Naive thymus-derived CD8-positive, alpha-beta T cell (primary cell): ENCODE results near the gene CNRIP1. TPM values are rescaled to one million over a fixed set of nuclear protein-coding genes. Genes with fewer than 3 reads are reported as not detected.
A peak's percentile ranks its signal among the peaks of the same experiment; 100 is the strongest.

ENCODE experiments used
- ATAC-seq, 2 donors: fragments of 150-1000 bp; cut with Tn5 transposase in 1 of 2; sonication (Bioruptor Pico), chemical (Tn5 transposase) in 1 of 2; 1 replicate in 1 of 2; 2 replicates in 1 of 2; pipeline ENCODE4 v1.10.0; 2021; ENCODE audit warnings: mild to moderate bottlenecking in 2 of 2, moderate library complexity in 2 of 2
- POLR2A ChIA-PET: fragments of 350-600 bp; sonication (Branson Sonifier 250); formaldehyde crosslinking; loops from one replicate; lab custom pipeline; 2021; ENCODE audit warnings: antibody characterized with exemption; lab: Charles Lee
- DNase-seq, 10 donors: peaks; one replicate each; pipeline versions ENCODE4 v3.0.0 to v3.0.0-alpha.2; 2020 to 2022
- H3K27ac Mint-ChIP-seq, 10 donors: one replicate each; pipeline ENCODE4 v1.8.0; 2020 to 2022; ENCODE audit warnings: mild to moderate bottlenecking in 10 of 10, mixed read lengths in 10 of 10, moderate library complexity in 4 of 10, inconsistent platforms in 1 of 10
- H3K27me3 Mint-ChIP-seq, 5 donors: one replicate each; pipeline ENCODE4 v1.8.0; 2021 to 2022; ENCODE audit warnings: mixed read lengths in 5 of 5
- H3K36me3 Mint-ChIP-seq, 3 donors: one replicate each; pipeline ENCODE4 v1.8.0; 2020 to 2022; ENCODE audit warnings: mixed read lengths in 3 of 3, mild to moderate bottlenecking in 2 of 3, inconsistent platforms in 1 of 3
- H3K4me1 Mint-ChIP-seq, 4 donors: one replicate each; pipeline ENCODE4 v1.8.0; 2021 to 2022; ENCODE audit warnings: mixed read lengths in 4 of 4
- H3K4me3 Mint-ChIP-seq, 10 donors: one replicate each; pipeline ENCODE4 v1.8.0; 2020 to 2022; ENCODE audit warnings: mild to moderate bottlenecking in 10 of 10, mixed read lengths in 10 of 10, moderate library complexity in 6 of 10, inconsistent platforms in 1 of 10
- H3K9me3 Mint-ChIP-seq, 9 donors: one replicate each; pipeline ENCODE4 v1.8.0; 2020 to 2022; ENCODE audit warnings: mixed read lengths in 9 of 9, mild to moderate bottlenecking in 3 of 9, inconsistent platforms in 1 of 9, moderate library complexity in 1 of 9
- polyA plus RNA-seq, 3 donors: library from polyadenylated mRNA; unstranded; fragments of 300-500 nt; fragmentation: Illumina TruSeq; gene quantifications; one replicate each; pipeline ENCODE4 v1.2.3, GENCODE V29; 2021
- total RNA-seq, 8 experiments: library from RNA in 2 of 8; stranded (reverse) in 2 of 8; gene quantifications; one replicate each; pipeline ENCODE4 v1.2.3 and lab custom pipeline; 2021 to 2026

The CNRIP1 gene
- total and polyA plus RNA-seq, 5 experiments from 2014 or later: not detected

DNA sequence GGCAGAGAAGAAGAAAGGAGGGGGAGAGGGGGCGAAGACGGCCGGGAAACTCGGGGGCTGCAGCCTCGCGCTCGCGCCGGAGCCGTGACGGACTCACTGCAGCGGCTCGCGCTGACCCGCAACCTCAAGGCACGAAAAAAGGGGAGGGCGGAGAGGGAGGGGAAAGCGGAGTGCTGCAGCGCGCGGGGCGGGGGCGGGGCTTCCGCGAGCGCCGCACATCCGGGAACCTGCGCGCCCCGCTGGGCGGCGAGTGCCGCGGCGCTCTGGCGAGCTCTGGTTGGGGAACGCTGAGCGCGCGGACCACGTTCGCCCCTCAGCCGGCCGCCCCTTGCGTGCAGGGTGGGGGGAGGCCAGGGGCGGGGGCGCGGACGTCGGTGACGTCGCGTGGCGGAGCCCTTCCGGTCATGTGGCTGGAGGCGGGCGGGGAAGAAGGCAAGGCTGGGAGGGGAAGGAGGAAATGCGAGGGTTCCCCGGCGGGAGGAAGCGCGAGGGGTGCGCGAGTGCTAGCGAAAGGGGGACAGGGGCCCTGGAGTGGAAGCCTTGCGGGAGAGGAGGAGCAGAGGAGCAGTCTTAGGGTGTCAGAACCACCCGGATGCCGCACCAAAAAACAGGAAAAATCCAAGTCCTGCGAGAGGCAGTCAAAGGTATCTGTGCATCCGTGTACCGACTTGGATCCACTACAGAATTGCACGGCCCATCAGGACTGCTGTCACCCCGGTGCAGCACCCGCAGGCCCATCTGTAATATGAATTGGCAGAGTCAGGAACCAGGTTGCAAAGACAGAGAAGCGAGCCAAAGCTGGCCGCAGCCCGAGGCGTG, 67.1 kb downstream of the CNRIP1 start, which contains the start of gene PPP3R1:
TSS of gene PPP3R1 (minus strand) at position 133 of the 819 bp plus-strand sequence. CDS start 405 bp downstream, outside the sequence.
- POLR2A ChIA-PET: interaction anchor here (0.7 to 3.4 kb wide), 16 partner anchors 24 to 469 kb away, joined by 3 to 30 read pairs (median 4); partner anchors contain the start of genes APLF, FBXO48 and PNO1
- DNase-seq: peak; percentile 90 to 97 (median 94)
- H3K4me3 Mint-ChIP-seq: peak within 1 kb of the TSS; percentile 90 to 99 (median 98)
- peak; percentile 77 to 78 for ATAC-seq
- peak within 1 kb of the TSS; percentile 92 to 100 (median 97) for H3K27ac Mint-ChIP-seq
- H3K36me3 Mint-ChIP-seq: peaks cover 0 to 7% (median 0%) of the 10 kb centered on the region in 3 donors
- H3K27me3 Mint-ChIP-seq: peaks cover 0 to 2% (median 0%) of the 10 kb centered on the region in 5 donors
- no peaks in the 10 kb centered on the region for H3K9me3 Mint-ChIP-seq
- peaks cover 20 to 55% (median 47%) of the 10 kb centered on the region in 4 donors for H3K4me1 Mint-ChIP-seq

DNA sequence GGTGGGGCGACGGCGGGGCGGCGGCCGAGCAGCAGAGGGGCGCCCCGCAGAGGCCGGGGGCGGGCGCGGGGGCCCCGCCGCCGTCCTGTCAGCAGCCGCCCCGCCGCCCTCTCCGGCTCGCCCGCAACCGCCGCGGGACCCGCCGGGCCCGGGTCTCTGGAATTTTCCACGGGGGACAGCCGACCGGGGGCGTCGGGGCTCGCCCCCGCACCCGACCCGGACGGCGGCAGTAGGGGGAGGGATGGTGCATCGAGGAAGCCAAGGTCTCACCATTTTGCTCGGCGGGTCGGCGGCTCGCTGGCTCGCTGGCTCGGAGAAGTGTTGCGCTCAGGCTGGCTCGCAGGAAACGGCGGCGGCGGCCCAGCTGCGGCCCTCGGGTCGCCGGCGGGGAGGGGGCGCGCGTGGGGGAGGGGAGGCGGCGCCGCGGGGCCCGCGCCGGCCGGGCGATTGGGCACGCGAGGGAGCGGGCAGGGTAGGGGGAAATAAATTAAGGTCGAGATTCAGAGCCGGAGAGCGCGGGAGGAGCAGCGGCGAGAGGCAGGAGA, 67.8 kb downstream of the CNRIP1 start:
- H3K27me3 Mint-ChIP-seq: peaks cover 0 to 2% (median 0%) of the 10 kb centered on the region in 5 donors
- H3K27ac Mint-ChIP-seq: peak overlapping the region; percentile 87 to 100 (median 94)
- H3K4me1 Mint-ChIP-seq: peaks cover 19 to 54% (median 46%) of the 10 kb centered on the region in 4 donors
- peaks cover 0 to 7% (median 0%) of the 10 kb centered on the region in 3 donors for H3K36me3 Mint-ChIP-seq
- H3K4me3 Mint-ChIP-seq: peak overlapping the region; percentile 74 to 98 (median 94)
- POLR2A ChIA-PET: interaction anchor here (0.7 to 3.4 kb wide), 15 partner anchors 15 to 519 kb away, joined by 3 to 30 read pairs (median 4); partner anchors contain the start of genes APLF, FBXO48 and PNO1
- ATAC-seq (peak; percentile 4 to 12), DNase-seq (peak; percentile 22 to 66 (median 39))
- H3K9me3 Mint-ChIP-seq: no peaks in the 10 kb centered on the region

DNA sequence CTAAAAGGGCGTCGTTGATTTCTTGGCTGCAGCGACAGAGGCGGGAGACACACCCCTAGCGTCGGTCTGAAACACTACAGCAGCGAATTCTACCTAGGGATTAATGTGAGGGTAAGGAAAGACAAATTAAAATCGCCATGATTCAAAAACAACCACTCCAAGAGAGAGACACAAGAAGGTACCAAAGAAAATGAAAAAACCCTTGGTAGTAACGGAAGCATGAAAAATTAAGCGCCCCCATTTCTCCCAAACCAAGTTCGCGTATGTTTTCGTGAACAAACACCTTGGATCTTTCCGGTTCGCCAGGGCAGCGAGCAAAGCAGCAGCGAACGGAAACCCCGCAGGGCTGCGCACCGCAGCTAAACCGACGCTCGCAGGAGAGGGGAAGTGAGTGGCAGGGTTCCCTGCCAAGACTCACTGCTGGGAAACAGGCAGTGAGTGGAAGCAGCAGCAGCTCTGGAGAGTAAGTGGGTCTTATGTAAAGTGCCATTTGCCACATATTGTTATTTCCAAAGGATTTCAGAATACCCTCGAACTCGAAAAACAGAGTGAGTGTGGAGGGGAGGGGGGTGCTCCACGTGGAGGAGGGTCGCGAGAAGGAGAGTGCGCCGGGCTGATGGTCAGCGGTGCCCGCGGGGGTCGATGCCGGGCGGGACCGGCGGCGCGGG, 68.4 kb downstream of the CNRIP1 start:
- peaks cover 0 to 2% (median 0%) of the 10 kb centered on the region in 5 donors for H3K27me3 Mint-ChIP-seq
- H3K27ac Mint-ChIP-seq: peak overlapping the region in 8 of 10 donors; percentile 92 to 99 (median 94)
- no peaks in the 10 kb centered on the region for H3K9me3 Mint-ChIP-seq
- peaks cover 0 to 7% (median 0%) of the 10 kb centered on the region in 3 donors for H3K36me3 Mint-ChIP-seq
- peak; percentile 63 to 71 for ATAC-seq
- peak overlapping the region; percentile 84 to 98 (median 94) for H3K4me3 Mint-ChIP-seq
- POLR2A ChIA-PET: interaction anchor here (0.6 to 2.3 kb wide), 7 partner anchors 10 to 519 kb away, joined by 3 to 16 read pairs (median 5); no protein-coding TSS in a partner anchor
- DNase-seq: peak; percentile 52 to 89 (median 76)
- peaks cover 16 to 50% (median 44%) of the 10 kb centered on the region in 4 donors for H3K4me1 Mint-ChIP-seq

DNA sequence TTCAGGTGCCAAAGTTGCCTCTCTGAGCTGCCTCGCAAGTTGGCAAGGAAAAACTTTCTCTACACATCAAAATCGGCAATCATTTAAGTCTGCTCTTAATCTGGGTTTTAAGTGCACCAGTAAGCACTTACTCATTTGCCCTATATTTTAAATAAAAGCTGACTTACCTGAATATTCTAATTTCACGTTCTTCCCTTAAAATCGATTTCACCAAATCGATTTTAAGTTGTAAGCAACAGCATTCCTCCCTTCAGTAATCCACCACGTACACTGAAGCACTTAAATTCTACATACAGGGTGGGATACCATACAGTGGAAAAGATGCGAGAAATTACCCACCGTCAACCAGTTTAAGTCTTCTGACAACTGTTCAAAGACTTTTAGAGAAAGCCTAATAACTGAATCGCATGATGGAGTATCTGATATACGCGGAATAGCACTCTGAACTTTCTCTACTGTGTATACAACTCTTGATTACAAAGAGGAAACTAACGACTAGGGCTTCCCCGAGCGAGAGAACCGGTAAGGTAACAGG, 69.0 kb downstream of the CNRIP1 start:
- ATAC-seq (no peak), DNase-seq (no peak)
- Mint-ChIP-seq H3K36me3 (peaks cover 0 to 7% (median 0%) of the 10 kb centered on the region in 3 donors), H3K9me3 (no peaks in the 10 kb centered on the region), H3K27ac (peak overlapping the region in 8 of 10 donors; percentile 92 to 99 (median 94)), H3K27me3 (peaks cover 0 to 2% (median 0%) of the 10 kb centered on the region in 5 donors), H3K4me1 (peaks cover 14 to 45% (median 39%) of the 10 kb centered on the region in 4 donors), H3K4me3 (peak overlapping the region; percentile 84 to 98 (median 94))
- POLR2A ChIA-PET: interaction anchor here (0.6 to 1.9 kb wide), 6 partner anchors 9 to 520 kb away, joined by 3 to 6 read pairs (median 4); partner anchors contain the start of gene PNO1

DNA sequence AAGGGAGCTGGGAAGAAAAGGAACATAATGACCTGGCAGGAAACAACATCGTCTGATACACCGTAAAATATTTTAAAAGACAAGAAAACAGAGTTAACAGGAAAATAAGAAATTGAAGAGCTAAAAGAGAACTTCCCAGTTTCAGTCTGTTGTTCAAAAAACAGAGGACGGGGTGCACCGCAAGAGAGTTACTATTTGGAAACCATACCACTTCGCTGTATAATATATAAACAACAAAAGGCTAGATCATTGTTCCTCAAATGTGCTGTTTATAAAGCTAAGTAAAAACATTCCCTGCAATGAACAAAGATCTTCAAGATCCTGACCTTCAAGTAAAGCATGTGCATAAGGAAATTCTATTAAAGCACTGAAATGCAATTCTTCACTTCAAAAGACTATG, 69.6 kb downstream of the CNRIP1 start:
- DNase-seq: no peak
- Mint-ChIP-seq H3K27ac (peak overlapping the region in 8 of 10 donors; percentile 92 to 99 (median 94)), H3K27me3 (peaks cover 0 to 2% (median 0%) of the 10 kb centered on the region in 5 donors)

DNA sequence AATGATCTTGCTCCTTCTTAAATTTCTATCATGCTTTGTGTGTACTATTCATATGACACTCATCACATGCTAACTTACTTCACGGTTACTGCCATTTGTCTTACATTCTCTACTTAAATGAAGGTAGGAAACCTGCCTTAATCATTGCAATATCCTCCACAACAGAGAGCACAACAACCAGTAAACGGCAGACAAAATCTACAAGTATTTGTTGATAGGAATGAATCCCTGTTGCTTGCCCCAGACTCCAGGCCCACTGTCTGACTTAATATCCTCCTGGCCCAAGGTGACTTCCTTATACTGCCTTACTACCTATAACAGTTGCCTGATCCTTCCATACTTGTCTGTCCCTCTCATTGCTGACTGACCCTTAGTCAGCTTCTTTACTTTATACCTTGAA, 70.9 kb downstream of the CNRIP1 start:
- no peak for ATAC-seq
- no peak for DNase-seq
- Mint-ChIP-seq H3K4me1 (peaks cover 10 to 28% (median 22%) of the 10 kb centered on the region in 4 donors), H3K27ac (no peak overlapping the region), H3K4me3 (no peak overlapping the region), H3K27me3 (peaks cover 0 to 2% (median 0%) of the 10 kb centered on the region in 5 donors), H3K36me3 (peaks cover 0 to 7% (median 0%) of the 10 kb centered on the region in 3 donors), H3K9me3 (no peaks in the 10 kb centered on the region)
- POLR2A ChIA-PET: no interaction called here

More for the DNA sequence above, 69.6 kb downstream of the CNRIP1 start:
- Mint-ChIP-seq H3K4me3 (peak overlapping the region; percentile 84 to 98 (median 94)), H3K9me3 (no peaks in the 10 kb centered on the region), H3K36me3 (peaks cover 0 to 7% (median 0%) of the 10 kb centered on the region in 3 donors), H3K4me1 (peaks cover 14 to 41% (median 36%) of the 10 kb centered on the region in 4 donors)
- ATAC-seq: no peak
- POLR2A ChIA-PET: interaction anchor here (0.9 to 1.9 kb wide), 3 partner anchors 9 to 92 kb away, joined by 4 to 6 read pairs (median 5); partner anchors contain the start of gene PNO1

DNA sequence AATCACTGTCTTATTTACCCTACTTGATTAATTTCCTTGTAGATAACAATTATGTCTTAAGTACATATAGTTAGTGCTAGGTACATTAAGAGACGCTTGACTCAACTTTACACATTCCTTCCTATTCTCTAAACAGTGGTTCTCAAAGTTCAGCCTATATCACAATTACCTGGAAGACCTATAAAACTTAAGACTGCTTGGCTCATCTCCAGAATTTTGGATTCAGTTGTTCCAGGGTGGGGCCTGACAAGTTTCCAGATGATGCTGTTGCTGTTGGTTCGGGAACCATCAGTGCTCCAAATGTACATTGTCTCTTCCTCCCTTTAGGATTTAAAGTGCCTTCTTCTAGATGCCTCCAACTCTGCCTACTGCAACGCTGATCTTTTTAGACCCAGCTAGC, 71.4 kb downstream of the CNRIP1 start:
- Mint-ChIP-seq H3K27me3 (peaks cover 0 to 2% (median 0%) of the 10 kb centered on the region in 5 donors), H3K27ac (no peak overlapping the region), H3K36me3 (peaks cover 0 to 7% (median 0%) of the 10 kb centered on the region in 3 donors), H3K4me3 (no peak overlapping the region), H3K4me1 (peaks cover 8 to 26% (median 18%) of the 10 kb centered on the region in 4 donors), H3K9me3 (no peaks in the 10 kb centered on the region)
- DNase-seq (no peak), ATAC-seq (no peak)
- POLR2A ChIA-PET: no interaction called here

DNA sequence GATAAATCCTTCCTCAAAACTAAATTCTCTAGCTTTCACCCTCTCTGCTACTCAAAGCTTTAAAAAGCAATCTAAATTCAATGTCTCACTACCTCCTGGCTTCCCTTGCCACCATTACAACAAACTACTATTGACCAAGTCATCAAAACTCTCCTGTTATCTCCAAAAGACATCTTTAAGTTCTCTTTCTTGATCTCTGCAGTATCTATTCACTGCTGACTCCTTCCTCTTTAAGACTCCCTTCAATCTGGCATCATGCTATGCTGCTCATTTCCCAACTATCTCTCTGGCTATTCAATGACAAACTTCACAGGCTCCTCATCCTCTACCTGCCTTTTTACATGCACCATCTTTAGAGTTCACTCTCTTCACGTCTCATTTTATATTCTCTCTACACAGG, 73.4 kb downstream of the CNRIP1 start:
- no peak overlapping the region for H3K27ac Mint-ChIP-seq
- H3K4me3 Mint-ChIP-seq: no peak overlapping the region
- DNase-seq (no peak), ATAC-seq (no peak)
- no peaks in the 10 kb centered on the region for H3K9me3 Mint-ChIP-seq
- POLR2A ChIA-PET: interaction anchor here (0.7 kb wide), 1 partner anchor 8 kb away, joined by 3 read pairs; no protein-coding TSS in a partner anchor
- peaks cover 5 to 35% (median 21%) of the 10 kb centered on the region in 4 donors for H3K4me1 Mint-ChIP-seq
- H3K36me3 Mint-ChIP-seq: peaks cover 0 to 5% (median 2%) of the 10 kb centered on the region in 3 donors
- no peaks in the 10 kb centered on the region for H3K27me3 Mint-ChIP-seq

DNA sequence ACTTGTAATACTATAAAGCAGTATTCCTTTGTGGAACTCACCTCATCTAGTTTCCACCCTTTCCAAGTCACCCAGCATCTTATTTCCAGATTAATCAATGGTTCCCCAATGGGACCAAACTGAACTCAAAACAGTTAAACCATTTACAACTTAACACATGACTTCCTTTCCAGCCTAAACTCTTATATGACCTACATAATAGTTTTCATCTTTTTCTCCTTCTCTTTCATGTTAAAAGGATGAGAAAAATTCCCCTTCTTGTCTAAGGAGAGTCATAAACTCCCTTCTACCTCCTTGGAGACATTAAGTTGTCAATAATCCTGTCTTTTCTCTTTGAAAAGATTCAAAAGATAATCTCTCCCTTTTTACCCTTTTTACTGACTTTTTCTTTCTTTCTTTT, 74.1 kb downstream of the CNRIP1 start:
- POLR2A ChIA-PET: interaction anchor here (0.7 kb wide), 1 partner anchor 8 kb away, joined by 3 read pairs; no protein-coding TSS in a partner anchor
- Mint-ChIP-seq H3K36me3 (peaks cover 0 to 2% (median under 1%) of the 10 kb centered on the region in 3 donors), H3K27ac (no peak overlapping the region), H3K4me3 (no peak overlapping the region), H3K4me1 (peaks cover 6 to 39% (median 23%) of the 10 kb centered on the region in 4 donors), H3K27me3 (no peaks in the 10 kb centered on the region), H3K9me3 (no peaks in the 10 kb centered on the region)
- ATAC-seq (peak in 1 of 2 donors; percentile 40), DNase-seq (no peak)

DNA sequence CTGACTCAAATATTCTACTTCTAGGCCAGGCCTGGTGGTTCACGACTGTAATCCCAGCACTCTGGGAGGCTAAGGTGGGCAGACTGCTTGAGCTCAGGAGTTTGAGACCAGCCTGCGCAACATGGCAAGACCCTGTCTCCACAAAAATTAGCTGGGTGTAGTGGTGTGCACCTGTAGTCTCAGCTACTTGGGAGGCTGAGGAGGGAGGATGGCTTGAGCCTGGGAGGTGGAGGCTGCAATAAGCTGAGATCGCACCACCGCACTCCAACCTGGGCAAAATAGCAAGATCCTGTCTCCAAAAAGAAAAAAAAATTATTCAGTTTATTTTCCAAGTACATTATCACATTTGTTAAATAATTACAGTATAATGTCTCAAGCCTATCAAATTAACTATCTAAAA, 74.7 kb downstream of the CNRIP1 start:
- ATAC-seq (no peak), DNase-seq (no peak)
- no peak overlapping the region for H3K27ac Mint-ChIP-seq
- POLR2A ChIA-PET: no interaction called here
- H3K4me3 Mint-ChIP-seq: no peak overlapping the region
- H3K9me3 Mint-ChIP-seq: no peaks in the 10 kb centered on the region
- H3K27me3 Mint-ChIP-seq: no peaks in the 10 kb centered on the region
- H3K4me1 Mint-ChIP-seq: peaks cover 10 to 39% (median 24%) of the 10 kb centered on the region in 4 donors
- peaks cover 0 to 4% (median 3%) of the 10 kb centered on the region in 3 donors for H3K36me3 Mint-ChIP-seq

DNA sequence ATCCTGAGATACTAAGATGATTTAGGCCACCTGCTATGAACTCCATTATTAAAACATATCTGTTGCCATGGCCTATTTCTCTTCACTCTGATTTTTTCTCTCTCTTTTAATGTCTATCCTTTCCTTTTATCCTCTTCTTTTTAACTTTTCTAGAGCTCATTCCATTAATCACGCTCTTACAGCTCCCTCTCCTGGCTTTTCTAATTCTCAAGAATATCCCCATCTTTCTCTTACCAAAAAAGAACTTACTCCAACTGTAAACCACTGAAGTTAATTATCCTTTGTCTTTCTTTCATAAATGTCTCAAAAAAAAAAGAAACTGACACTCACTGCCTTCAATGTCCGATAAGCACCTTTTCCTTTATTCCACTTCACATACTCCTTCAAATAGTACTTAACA, 75.3 kb downstream of the CNRIP1 start:
- H3K36me3 Mint-ChIP-seq: peaks cover 0 to 4% (median 4%) of the 10 kb centered on the region in 3 donors
- no peak for ATAC-seq

More for the DNA sequence above, 75.3 kb downstream of the CNRIP1 start:
- Mint-ChIP-seq H3K4me3 (no peak overlapping the region), H3K9me3 (no peaks in the 10 kb centered on the region), H3K27ac (no peak overlapping the region), H3K4me1 (peaks cover 7 to 39% (median 25%) of the 10 kb centered on the region in 4 donors), H3K27me3 (no peaks in the 10 kb centered on the region)
- POLR2A ChIA-PET: no interaction called here
- no peak for DNase-seq
